ENCODE results near the gene ZNF615. TPM values are rescaled to one million over a fixed set of nuclear protein-coding genes. Genes with fewer than 3 reads are reported as not detected.
"Not testable (repeated sequence)": the region's sequence is repeated elsewhere in the genome, so short reads cannot be mapped to it uniquely, and the experiment has no call there.

ZNF615 gene
- total RNA-seq, 2 donors from 2014 or later: 29.4 to 35.8 TPM

DNA sequence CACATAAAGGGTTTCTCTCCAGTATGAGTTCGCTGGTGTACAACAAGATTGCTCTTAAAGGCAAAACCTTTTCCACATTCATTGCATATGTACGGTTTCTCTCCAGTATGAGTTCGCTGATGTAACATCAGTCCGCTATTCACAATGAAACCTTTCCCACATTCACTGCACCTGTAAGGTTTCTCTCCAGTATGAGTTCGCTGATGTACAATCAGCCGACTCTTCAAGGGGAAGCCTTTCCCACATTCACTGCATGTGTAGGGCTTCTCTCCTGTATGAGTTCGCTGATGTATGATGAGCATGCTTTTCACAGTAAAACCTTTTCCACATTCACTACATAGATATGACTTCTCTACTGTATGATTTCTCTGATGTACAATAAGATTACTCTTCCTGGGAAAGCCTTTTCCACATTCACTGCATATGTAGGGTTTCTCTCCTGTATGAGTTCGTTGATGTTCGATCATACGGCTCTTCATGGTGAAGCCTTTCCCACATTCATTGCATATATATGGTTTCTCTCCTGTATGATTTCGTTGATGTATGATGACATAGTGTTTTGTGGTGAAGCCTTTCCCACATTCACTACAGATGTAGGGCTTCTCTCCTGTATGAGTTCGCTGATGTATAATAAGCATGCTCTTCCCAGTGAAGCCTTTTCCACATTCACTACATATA lies 26.2 kb upstream of the ZNF615 start:
- Histone ChIP-seq H3K4me1 (replicated peaks) (no peaks in the 10 kb centered on the region), H3K27me3 (replicated peaks; ENCODE audit: insufficient read depth) (no peaks in the 10 kb centered on the region), H3K27ac (no peak overlapping the region), H3K36me3 (peaks cover 6 to 32% of the 10 kb centered on the region in 2 donors), H3K4me3 (no peak overlapping the region), H3K9me3 (peaks cover 6% of the 10 kb centered on the region)
- intact Hi-C loops (cut with DNase I): no loop called here
- DNase-seq (ENCODE audit: low spot score): no peak
- TF ChIP-seq POLR2A (IDR thresholded peaks at IDR 0.05): no peak
- TF ChIP-seq POLR2AphosphoS5 (IDR thresholded peaks at IDR 0.05): no peak
- TF ChIP-seq, protein P1, sequence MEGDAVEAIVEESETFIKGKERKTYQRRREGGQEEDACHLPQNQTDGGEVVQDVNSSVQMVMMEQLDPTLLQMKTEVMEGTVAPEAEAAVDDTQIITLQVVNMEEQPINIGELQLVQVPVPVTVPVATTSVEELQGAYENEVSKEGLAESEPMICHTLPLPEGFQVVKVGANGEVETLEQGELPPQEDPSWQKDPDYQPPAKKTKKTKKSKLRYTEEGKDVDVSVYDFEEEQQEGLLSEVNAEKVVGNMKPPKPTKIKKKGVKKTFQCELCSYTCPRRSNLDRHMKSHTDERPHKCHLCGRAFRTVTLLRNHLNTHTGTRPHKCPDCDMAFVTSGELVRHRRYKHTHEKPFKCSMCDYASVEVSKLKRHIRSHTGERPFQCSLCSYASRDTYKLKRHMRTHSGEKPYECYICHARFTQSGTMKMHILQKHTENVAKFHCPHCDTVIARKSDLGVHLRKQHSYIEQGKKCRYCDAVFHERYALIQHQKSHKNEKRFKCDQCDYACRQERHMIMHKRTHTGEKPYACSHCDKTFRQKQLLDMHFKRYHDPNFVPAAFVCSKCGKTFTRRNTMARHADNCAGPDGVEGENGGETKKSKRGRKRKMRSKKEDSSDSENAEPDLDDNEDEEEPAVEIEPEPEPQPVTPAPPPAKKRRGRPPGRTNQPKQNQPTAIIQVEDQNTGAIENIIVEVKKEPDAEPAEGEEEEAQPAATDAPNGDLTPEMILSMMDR (IDR thresholded peaks at IDR 0.05): no peak
- WGBS: over 99% methylated on average over 12 of the region's 12 CpGs

GRCh38 chr19:52028780-52029123 lies 20.7 kb upstream of the ZNF615 start:
- DNase-seq (ENCODE audit: low spot score): no peak
- H3K9me3 ChIP-seq: no peaks in the 10 kb centered on the region
- peak overlapping the region; percentile 69 to 73 for H3K4me3 ChIP-seq
- 17% methylated on average over 5 of the region's 5 CpGs for WGBS
- H3K36me3 ChIP-seq: no peaks in the 10 kb centered on the region
- H3K27ac ChIP-seq: peak overlapping the region; percentile 91 to 97
- intact Hi-C loops (cut with DNase I): loop anchor here (2.0 kb wide), 1 partner anchor 20 kb away; the partner anchor contains the start of gene ZNF432
- no peaks in the 10 kb centered on the region for H3K4me1 ChIP-seq (replicated peaks)
- no peaks in the 10 kb centered on the region for H3K27me3 ChIP-seq (replicated peaks; ENCODE audit: insufficient read depth)
- no peak for TF ChIP-seq POLR2AphosphoS5 (IDR thresholded peaks at IDR 0.05)
- TF ChIP-seq POLR2A (IDR thresholded peaks at IDR 0.05): no peak
- TF ChIP-seq, protein P1 (IDR thresholded peaks at IDR 0.05): no peak

DNA sequence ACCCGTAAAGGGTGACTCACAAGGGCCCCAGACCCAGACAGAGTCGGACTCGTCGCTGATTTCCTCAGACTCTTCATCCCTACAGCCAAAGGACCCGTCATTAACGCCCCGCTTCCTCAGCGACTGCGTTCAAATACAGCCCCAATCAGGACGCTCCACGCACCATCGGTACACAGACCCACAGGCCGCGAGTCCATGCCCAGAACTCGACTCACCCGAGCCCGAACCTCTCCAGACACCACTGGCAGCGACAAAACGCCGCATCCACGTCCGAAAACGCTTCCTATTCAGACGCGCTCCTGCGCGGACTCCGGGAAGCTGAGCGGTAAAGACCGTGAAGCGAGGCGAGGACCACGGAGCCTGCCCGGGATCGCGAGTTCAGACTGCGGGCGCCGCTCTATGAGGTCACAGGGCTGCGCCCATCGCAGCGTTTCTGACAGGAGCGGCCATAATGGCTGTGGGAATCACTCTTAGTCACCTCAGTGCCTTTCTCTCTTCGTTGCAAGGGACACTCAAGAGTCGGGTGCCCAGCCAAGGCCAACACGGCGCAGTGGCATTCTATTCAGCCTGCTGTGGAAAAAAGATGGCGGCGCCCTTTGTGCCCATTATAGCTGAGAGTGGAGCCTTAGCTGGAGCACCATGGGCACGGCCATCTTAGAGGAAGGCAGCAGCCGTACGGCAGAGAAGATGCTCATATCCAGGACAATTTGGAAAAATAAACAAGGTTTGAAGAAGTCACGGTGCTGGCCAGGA lies 20.2 kb upstream of the ZNF615 start, which contains the start of gene ZNF614:
Gene ZNF614, minus strand, starts transcription at position 353 of the 753 bp plus-strand sequence. CDS start 2,634 bp downstream, outside the sequence.
- Histone ChIP-seq H3K27me3 (replicated peaks; ENCODE audit: insufficient read depth) (no peaks in the 10 kb centered on the region), H3K9me3 (no peaks in the 10 kb centered on the region), H3K4me3 (peak within 1 kb of the TSS; percentile 69 to 73), H3K36me3 (no peaks in the 10 kb centered on the region), H3K4me1 (replicated peaks) (no peaks in the 10 kb centered on the region), H3K27ac (peak within 1 kb of the TSS; percentile 91 to 97)
- under 1% methylated on average over 53 of the region's 53 CpGs for WGBS
- intact Hi-C loops (cut with DNase I): loop anchor here (2.0 kb wide), 1 partner anchor 21 kb away; the partner anchor contains the start of gene ZNF432
- TF ChIP-seq POLR2A (IDR thresholded peaks at IDR 0.05) (peak; percentile 27), POLR2AphosphoS5 (IDR thresholded peaks at IDR 0.05) (peak; percentile 88)
- TF ChIP-seq, protein P1 (IDR thresholded peaks at IDR 0.05): no peak
- peak; percentile 85 for DNase-seq (ENCODE audit: low spot score)

DNA sequence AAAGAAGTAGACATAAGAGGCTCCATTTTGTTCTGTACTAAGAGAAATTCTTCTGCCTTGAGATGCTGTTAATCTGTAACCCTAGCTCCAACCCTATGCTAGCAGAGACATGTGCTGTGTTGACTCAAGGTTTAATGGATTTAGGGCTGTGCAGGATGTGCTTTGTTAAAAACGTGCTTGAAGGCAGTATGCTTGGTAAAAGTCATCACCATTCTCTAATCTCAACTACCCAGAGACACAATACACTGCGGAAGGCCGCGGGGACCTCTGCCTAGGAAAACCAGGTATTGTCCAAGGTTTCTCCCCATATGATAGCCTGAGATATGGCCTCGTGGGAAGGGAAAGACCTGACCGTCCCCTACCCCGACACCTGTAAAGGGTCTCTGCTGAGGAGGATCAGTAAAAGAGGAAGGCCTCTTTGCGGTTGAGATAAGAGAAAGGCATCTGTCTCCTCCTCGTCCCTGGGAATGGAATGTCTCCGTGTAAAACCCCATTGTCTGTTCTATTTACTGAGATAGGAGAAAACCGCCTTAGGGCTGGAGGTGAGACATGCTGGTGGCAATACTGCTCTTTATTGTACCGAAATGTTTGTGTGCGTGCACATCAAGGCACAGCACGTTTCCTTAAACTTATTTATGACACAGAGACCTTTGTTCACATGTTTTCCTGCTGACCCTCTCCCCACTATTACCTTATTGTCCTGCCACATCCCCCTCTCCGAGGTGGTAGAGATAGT lies 18.4 kb upstream of the ZNF615 start:
- H3K4me1 ChIP-seq (replicated peaks); H3K9me3 ChIP-seq; H3K36me3 ChIP-seq; H3K27me3 ChIP-seq (replicated peaks; ENCODE audit: insufficient read depth); intact Hi-C loops (cut with DNase I): not testable (repeated sequence)
- Histone ChIP-seq H3K4me3 (peak overlapping the region in 1 of 2 donors; percentile 69), H3K27ac (peak overlapping the region; percentile 91 to 97)
- 61% methylated on average over 15 of the region's 15 CpGs for WGBS
- peak; percentile 22 for DNase-seq (ENCODE audit: low spot score)

- intact Hi-C loops (cut with DNase I); H3K36me3 ChIP-seq; H3K27me3 ChIP-seq (replicated peaks; ENCODE audit: insufficient read depth); DNase-seq (ENCODE audit: low spot score); H3K4me1 ChIP-seq (replicated peaks); H3K4me3 ChIP-seq; H3K9me3 ChIP-seq: not testable (repeated sequence)
- H3K27ac ChIP-seq: peak overlapping the region in 1 of 2 donors; percentile 91
- 67% methylated on average over 4 of the region's 4 CpGs for WGBS
These were observed 16.5 kb upstream of the ZNF615 start for GRCh38 chr19:52024478-52024877.
